CD4-positive, alpha-beta T cell treated with Interferon alpha-2 for 1 hour (primary cell): ENCODE results near the gene WDR91.
"Not testable (repeated sequence)": the region's sequence is repeated elsewhere in the genome, so short reads cannot be mapped to it uniquely, and the experiment has no call there.

Experiments
- DNase-seq, 2 donors: peaks; one replicate each; pipeline ENCODE4 v3.0.0-alpha.2; 2020 to 2022

The WDR91 gene

DNA sequence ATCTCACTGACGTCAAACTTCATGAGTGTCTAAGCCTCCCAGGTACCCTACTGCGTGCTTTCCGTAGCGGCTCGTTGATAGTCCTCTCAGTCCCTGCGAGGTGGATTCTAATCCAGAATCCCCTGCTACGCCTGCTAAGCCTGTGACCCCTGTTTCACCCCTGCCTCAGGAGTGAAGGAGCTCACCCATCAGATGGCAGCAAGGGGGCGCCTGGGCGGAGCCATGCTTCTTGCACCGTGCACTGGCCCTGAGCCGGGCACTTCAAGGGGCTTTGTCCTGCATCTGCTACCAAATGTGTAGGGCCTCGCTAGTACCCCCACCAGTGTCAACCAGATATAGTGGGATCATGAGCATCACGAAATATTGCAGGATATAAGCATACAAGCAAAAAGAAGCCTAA lies 21.4 kb upstream of the WDR91 start:
- peak in 1 of 2 donors; percentile 3 for DNase-seq

DNA sequence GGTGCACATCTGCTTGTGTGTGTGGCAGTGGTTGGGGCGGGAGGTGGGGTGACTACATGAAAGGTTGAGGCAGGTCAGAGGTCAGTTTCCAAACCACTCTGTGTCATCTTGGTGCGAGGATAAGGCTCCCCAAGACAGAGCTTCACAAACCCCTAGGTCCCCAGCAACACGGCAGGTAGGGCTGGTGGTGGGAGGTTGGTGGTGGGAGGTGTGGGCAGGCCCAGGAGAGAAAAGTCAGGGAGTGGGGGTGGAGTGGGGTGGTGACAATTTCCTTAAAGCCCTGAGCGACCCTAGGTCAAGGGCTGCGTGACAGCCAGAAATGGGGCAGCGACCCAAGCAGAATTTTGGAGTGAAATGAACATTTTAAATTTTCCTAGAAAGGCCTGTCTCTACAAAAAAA lies 20.8 kb upstream of the WDR91 start:
- no peak for DNase-seq

DNA sequence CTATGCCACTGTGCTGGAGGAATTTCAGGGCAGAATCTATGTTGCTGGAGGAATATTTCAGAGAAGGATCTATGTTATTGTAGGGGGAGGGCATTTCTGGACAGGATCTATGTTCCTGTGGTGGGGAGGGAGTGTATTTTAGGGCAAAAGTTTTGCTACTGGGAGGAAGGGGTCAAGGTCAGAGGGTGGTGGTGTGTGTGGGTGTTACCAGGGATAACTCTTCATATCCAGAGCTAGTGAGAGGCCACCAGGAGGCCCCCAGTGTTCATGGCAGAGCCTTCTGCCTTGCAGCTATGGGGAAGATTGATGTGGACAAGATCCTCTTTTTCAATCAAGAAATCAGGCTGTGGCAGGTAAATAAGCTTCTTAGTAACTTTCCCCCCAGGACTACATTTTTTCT lies 20.4 kb upstream of the WDR91 start:
- no peak for DNase-seq

DNA sequence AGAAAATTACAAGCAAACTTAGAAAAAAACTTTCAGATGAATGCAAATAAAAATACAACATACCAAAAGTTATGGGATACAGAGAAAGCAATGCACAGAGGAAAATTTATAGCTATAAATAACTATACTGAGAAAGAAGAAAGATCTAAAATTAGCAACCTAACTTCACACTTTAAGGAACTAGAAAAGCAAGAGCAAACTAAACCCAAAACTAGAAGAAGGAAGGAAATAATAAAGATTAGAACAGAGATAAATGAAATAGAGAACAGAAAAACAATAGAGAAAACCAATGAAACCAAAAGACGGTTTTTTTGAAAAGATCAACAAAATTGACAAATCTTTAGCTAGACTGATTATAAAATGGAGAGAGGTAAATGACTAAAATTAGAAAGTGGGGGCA lies 12.7 kb upstream of the WDR91 start:
- no peak for DNase-seq

DNA sequence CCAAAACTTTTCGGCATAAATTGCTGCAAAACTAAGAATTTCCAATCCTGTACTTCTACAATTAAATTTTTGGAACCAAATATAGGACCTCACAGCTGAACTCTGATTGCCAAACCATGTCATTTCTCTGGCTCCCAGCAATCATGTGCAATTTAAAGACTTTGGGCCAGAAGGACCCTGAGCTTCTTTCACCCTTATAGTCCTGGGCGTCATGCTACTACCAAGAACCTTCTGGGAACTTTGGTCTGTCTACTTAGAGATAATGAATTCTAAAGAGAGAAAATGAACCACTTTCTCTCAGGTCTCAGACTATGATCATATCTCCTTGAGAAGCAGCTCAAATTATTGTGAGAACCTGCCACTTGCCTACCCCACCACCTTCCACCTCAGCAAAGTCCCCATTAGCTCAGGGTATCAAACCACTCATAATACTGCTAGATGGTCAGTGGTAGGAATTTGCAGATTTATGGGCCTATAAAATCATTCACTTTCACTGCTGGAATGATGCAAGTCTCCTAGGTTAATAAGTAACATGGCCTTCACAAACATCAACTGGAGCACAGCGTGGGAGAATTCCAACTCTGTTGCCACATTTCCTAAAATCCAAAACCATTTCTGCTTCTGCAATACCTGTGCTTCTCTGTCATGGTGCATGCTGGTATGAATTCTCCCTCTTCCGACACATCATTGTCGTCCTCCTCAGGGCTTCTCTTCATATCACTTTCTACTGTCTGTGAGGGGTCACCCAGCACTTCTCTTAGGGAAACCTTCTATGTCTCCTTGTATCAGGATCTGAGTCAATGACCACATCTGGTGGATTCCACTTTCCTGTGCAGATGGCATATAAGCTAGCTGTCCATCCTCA lies 6.6 kb upstream of the WDR91 start:
- DNase-seq = no peak

DNA sequence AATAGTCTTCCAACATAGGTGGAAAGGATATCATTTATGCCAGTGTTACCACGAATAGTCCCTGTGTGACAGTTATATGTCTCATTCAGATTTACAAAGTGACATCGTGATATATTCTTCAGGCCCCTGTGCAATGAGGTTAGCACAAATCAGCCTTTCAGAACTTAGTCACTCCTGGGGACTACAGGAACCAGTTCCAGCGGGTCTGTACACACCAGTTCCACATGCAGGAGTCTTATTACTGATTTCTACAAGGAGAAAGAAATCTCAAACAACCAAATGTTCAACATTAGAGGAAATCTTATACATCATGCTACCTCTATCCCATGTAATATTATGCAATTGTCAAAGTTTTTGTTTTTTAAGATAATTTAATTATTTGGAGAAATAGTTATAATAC lies 4.4 kb upstream of the WDR91 start:
- DNase-seq = no peak

DNA sequence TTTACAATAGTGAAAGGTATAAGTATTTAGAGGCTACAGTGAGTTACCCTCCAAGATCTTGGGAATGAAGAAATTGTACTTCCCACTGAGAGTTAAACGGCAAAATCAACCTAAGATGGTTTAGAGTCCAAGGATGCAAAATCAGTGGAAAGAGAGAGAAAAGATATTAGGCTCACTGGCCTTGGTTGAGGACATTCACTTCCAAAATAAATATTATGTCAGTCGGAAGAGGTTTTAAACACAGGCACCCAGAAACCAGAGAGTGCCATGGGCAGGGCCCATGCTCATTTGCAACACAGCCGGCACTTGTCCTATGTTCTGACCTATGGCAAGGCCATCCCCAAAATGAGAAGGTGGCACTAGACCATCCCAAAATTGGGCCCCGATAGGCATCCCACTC lies 3.9 kb upstream of the WDR91 start:
- no peak for DNase-seq

DNA sequence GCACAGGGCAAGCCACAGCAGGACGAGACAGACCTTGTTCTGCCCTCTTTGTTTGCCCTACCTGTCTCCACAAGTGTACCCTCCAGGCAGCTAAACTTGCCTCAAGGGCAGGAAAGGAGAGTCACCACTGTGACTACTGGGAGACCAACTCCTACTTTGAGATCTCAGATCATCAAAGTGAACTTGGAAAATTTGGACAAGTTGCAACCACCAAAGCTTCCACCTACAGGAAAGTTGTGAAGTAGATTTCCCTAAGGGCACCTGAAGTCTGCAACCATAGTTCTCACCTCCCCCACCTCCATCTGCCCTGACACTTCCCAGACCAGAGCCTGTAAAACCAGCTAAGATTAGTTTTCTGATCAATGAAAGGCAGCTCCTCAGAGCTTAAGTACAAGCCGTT lies 2.5 kb upstream of the WDR91 start:
- no peak for DNase-seq

DNA sequence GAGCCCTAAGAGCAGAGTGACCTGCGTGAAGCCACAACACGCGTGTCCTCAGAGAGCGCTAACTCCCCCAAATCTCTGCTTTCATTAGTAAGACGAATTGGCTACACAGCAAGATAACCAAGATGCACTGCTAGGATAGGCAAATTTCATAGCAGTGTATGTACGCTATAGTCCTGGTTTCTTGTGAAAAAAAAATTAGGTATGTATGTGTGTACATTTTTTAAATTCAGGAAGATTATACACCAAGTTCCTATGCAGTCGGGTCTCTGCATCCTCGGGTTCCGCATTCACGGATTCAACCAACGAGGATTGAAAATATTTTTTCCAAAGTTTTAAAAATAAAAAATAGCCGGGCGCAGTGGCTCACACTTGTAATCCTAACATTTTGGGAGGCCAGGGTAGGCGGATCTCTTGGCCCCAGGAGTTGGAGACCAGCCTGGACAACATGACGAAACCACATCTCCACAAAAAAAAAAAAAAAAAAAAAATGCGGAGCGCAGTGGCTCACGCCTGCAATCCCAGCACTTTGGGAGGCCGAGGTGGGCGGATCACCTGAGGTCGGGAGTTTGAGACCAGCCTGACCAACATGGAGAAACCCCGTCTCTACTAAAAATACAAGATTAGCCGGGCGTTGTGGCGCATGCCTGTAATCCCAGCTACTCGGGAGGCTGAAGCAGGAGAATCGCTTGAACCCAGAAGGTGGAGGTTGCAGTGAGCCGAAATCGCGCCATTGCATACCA lies 790 bp upstream of the WDR91 start:
- DNase-seq = not testable (repeated sequence)

DNA sequence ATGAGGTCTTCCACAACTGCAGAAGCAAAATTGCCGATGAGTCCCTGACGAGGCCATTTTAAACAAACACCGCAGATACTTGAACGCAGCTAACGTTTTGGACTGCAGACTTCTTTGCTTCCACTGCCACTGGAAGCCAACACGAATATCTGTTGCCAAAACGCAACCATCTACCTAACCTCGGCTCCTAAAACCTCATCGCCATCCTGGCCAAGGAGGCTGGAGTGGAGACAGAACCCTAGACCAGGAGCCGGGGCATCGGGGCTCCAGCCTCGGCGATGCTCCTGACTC lies 493 bp downstream of the WDR91 start:
- no peak for DNase-seq

DNA sequence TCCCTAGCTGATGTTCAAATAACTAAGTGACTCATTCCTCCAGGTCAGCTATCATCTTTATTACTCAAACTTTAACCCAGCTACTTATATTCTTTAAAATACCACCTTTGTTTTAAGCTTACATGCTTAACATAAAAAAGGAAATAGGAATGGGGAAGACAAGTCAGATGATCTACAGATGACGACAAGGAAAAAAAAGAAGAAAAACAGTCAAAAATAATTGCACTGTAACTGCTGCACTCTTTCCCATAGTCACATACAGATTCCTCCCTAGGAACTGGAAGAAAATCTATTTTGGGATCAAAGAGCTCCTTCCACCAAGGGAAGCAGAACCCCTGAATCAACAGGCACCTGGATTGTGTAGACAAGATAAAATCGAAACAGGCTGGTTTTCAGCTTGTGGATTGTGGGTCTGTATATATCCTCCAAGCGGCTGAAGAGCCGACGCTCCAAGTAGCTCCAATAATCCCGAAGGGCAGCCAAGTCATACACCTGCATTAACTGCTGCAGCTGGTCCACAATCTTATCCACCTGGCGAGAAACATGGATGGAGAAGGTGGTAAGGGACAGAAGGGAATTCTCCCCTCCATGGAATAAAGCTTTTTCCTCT lies 2.0 kb downstream of the WDR91 start:
- DNase-seq = no peak

DNA sequence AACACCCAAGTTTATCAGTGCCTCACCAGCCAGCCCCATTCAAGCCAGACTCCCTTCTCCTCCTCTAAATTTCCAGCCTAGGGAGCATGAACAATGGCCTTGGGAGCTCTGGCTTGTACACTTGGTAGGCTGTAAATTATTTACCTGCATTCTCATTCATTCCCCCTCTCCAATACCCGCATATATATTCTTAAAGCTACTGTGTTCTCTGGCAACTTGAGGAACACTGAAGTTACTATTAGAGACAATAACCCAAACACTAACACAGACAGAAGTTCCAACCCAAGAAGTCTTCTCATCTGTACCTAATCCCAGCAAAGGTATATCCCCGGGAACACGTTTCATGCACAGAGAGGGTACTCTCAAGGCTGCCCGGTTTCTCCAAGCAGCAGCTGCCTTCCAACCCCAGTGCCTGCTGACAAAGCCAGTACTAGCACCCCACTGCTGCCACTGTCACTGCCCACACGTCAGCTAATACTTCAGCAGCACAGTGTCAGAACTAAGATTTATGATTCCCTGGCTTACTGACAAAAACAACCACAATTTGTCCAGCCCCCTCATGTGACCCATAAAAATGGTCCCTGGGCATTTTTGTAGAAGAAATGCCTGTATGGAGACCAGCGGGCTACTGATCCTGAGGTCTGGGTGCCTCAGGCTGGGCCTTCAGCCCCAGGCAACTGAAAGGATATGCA lies 3.1 kb downstream of the WDR91 start:
- no peak for DNase-seq

DNA sequence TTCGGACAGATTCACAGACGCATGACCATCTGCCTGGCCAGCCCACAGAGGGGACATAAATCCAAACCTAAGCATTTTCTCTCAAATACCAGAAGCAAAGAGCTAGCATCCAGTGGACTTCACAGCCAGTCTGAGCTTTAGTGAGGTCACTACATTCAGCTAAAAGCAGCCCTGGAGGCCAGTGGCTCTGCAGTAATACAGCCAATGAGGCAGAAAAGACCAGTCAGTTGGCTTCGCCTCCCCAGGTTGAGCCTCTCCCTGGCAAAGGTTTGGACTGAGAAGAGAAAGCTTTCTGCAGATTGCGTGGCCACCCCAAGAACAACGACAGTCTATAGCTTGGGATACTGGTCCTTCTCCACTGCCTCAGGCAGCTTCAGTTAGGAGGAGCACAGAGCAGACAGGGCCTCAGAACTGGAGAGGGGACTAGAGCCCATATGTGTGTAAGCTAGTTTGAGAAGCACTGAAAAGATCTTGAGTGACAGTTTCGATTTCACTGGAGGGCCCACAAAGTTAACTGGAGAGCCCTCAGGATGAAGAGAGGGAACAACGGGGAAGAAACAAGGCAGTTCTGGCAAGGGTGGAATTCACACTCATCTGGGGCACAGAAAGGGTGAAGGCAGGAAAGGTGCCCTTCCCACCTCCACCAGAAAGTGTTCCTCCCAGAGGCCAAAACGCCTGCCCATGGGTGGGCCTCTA lies 3.8 kb downstream of the WDR91 start:
- no peak for DNase-seq

DNA sequence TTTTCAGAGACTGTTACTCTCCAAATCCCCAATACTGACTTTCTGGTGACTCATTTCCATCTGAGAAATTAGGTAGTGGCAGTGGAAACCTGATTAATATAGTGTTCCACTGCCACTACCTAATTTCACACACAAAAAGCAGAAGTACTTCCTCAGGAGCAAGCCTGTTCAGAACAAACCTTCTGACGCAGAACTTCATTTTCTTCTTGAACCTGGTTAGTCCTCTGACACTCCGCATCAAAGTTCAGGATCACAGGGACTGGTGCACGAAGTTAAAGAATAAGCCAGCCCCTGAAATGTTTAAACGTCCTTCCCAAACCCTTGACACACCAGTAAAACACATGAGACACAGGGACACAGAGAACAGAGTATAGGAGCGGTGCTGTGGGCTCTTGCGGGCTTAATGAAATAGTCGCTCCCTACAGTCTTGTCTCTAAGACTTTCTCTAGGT lies 4.4 kb downstream of the WDR91 start:
- DNase-seq = no peak

DNA sequence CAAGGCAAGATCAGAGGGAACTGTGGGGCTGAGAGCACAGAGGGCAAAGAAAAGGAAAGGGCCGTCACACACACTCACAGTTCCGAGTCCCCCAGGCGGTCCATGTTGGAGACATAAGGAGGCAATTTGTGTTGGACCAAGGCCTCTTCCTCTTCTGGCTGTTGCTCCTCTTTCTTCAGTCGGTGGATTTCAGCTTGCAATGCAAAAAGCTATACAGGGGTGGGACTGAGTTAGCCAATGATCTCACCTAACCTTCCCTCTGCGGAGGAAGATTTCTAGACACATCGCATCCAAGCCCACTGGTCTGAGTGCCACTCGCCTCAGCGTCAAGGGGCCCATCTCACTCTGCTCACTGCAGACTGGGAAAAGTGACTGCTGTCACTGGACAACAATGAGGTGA lies 5.5 kb downstream of the WDR91 start:
- no peak for DNase-seq

DNA sequence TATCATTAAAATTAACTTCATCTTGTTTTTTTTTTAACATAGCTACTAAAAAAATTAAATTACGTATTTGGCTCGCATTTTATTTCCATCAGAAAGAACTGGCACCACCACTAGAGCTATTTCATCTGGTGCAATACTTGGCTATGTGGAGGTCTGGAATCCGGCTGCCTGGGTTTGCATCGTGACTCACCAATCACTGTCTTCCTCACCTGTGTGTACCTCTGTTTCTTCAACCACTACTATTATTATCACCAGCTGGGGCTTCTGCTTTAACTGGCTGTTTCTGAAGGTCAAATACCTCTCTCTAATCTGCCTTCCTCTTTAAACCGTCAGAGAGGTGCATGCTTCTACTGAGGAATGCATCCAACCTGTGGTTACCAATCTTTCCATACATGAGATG lies 6.5 kb downstream of the WDR91 start:
- DNase-seq = no peak

DNA sequence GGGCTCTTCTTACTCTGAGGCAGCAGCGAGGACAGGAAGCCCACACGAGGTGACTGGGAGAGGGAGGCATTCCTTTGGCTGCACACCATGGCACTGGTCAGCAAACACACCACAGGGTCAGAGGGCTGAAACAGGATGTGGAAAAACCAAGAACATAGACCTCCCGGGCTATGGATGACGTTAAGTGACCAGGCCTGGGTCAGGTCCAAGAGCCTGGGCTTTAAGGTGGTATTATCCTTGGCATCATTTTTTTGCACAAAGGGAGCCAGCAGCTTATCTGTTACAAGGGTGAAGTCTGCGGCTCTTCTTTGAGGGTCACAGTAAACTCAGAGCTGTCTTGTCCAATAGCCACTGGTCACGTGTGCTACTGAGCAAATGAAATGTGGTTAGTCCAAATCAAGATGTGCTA lies 7.0 kb downstream of the WDR91 start:
- no peak for DNase-seq

DNA sequence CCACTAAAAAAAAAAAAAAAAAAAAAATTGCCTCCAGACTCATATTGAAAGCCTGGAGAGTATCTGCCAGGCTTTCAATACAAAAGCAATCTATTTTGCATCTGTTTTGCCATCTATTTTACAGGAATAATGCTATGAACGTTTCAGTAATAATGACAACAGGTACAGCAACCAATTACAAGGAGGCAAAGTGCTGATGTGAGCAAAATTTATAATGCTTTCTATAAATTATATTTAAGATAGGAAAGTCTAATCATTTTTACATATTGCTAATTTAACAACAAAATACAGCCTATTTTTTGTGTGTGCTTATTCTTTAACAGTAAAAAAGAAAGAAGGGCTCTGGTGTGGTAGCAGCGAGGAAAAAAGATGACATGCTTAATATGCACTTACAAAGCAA lies 10.0 kb downstream of the WDR91 start:
- DNase-seq = no peak

DNA sequence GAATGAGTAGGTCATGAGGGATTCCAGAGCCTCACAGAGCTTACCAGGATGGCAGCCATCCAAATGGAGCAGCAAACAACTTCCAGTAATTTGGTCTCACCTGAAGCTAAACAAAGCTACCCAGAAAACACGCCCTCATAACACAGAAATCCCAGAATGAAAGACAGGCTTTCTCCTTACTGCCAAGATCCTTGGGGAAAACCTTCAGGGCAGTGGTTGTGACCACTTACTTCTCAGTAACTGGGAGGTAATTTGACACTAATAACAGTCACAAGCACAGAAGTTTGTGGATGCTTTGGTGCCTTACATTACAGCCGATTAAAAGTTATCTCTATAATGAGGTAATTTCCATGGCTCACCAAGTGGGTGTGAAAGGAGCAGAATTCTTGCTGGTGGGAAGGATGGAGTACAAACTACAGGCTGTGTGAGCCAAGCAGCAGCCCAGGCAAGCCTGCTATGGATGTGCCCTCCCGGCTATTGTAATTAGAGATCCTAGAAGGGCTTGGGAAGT lies 10.4 kb downstream of the WDR91 start:
- DNase-seq = no peak

DNA sequence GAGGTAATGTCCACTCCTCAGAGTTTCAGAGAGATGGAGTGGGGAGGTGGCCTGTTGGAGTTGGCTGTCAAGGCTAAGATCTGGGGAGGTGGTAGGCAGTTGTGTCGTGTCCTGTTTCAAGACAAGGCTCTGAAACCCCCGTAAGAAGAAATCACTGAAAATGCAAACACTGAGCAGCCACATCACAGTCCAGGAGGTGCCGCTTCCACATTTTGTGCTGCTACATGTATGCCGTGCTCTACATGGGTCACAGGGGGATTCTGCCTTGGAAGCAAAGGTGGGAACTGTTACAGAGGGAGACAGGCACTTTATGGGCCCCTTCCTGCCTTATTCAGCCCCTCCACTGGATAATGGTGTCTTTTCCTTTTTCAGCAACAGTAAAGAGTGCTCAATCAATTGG lies 11.9 kb downstream of the WDR91 start:
- no peak for DNase-seq

DNA sequence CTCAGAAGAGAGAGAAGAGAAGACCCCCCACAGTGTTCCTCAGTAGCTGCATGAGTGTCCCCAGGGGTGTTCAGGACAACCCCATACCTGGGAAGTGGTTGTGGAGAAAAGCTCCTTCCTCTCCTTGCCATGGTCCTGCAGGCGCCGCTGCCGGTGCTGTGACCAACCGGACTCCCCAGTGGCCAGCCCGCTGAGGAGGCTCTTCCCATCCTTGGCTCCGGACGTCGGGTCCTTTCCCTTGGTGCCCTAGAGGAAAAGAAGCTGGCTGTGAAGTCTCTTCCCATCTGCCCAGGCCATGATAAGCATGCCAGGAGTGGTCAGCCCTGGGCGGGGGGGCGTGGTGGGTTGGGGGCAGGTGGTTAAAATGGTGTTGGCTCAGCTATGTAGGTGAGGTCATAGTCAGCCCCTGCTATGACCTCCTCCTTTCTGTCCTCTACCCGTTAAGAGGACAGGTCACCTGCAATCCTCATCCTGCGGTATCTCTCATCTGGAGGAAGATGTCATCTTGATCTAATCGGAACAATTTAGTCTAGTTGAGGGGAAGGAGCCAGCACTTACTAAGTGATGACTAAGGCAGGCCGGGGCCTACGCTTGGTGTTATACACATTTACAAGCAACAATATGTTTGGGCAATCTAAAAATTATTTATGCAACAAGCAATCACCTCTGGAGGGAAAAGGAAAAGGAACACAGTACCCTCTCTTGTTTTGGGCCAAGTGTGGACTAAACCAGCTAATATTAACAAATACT lies 13.2 kb downstream of the WDR91 start:
- no peak for DNase-seq

DNA sequence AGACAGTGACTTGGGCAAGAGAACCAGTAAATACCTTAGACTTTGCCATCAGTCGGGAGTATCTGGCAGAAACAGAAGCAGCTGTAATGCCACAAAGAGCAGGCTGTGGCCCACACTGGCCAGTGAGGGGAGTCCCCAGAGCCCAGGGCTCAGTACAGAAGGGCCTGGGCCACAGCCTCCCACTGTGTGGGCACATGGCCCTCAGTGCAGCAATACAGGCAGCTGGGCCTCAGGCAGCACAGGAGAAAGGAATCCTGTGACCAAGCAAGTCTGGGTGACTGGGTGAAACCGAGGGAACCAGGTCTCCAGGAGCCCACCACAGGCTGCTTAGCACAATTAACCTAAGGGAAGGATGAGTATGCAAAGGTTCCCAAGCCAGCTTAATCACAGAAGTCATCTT lies 14.0 kb downstream of the WDR91 start:
- no peak for DNase-seq
